A673 (cell line): Measurements from ENCODE around the gene GPR62.

ENCODE experiments used
- CTCF ChIP-seq: fragments of 300-800, 200-600 bp; sonication (generic); conservative IDR thresholded peaks from 2 replicates; pipeline ENCODE4 v1.5.1; 2017; ENCODE audit warnings: low read depth, mild to moderate bottlenecking, antibody characterized with exemption, low read length, moderate library complexity, mixed read lengths
- EZH2 ChIP-seq: fragments of 200-600 bp; sonication (generic); IDR thresholded peaks from 2 replicates; pipeline ENCODE4 v1.6.1; 2017; ENCODE audit warnings: borderline replicate concordance, low read depth, mild to moderate bottlenecking, mixed read lengths, antibody characterized with exemption, low read length; ENCODE audit not compliant: poor library complexity, severe bottlenecking

- no peak for TF ChIP-seq CTCF
- TF ChIP-seq EZH2 = no peak
Observed at GRCh38 chr3:51968170-51968775, 13.1 kb downstream of the GPR62 start.
